GM10248 (cell line): ENCODE measurements around the gene TFDP2.
"Not testable (repeated sequence)": the region's sequence is repeated elsewhere in the genome, so short reads cannot be mapped to it uniquely, and the experiment has no call there.

Source experiments
- CTCF ChIA-PET: fragments of 300-600 bp; sonication (Branson Sonifier 250); formaldehyde crosslinking; extraction: SDS; loops from one replicate; lab custom pipeline; 2021; ENCODE audit warnings: antibody characterized with exemption; lab: Yijun Ruan, JAX
- POLR2A ChIA-PET: fragments of 350-650 bp; sonication (Branson Sonifier 250); formaldehyde crosslinking; extraction: SDS; loops from one replicate; lab custom pipeline; 2020; ENCODE audit warnings: antibody characterized with exemption; lab: Yijun Ruan, JAX
- DNase-seq: peaks from one replicate; pipeline ENCODE4 v3.0.0; 2012; ENCODE audit errors: extremely low spot score
- TF ChIP-seq, protein P1 (sequence below): IDR thresholded peaks from 2 replicates; pipeline ENCODE4 v1.5.1; 2012; ENCODE audit warnings: mild to moderate bottlenecking, low read depth; ENCODE audit errors: extremely low read depth, missing control alignments, control extremely low read depth

The TFDP2 gene

DNA sequence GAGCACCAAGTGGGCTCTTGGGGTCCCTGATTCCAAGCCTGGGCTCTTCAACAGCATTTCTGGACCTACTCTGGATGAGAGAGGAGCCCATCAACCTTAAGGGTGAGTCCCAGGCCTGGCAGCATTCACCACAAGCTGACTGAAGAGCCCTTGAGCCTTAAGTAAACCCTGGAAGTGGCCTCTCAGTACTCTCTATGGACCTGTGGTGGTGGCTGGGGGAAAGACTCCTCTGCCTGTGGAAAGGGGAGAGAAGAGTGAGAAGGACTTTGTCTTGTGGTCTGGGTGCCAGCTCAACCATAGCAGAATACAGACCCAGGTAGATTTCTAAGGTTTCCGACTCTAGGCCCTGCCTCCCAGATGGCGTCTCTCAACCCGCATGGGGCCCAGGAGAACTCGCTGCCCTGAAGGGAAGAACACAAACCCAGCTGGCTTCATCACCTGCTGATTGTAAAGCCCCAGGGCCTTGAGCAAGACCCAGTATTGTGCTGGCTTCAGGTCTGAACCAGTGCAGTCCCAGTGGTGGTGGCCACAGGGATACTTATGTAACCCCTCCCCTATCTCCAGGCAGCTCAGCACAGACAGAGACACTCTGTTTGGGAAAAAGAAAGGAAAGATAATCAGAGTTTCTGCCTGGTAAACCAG lies 71.4 kb downstream of the TFDP2 start:
- TF ChIP-seq, protein P1, sequence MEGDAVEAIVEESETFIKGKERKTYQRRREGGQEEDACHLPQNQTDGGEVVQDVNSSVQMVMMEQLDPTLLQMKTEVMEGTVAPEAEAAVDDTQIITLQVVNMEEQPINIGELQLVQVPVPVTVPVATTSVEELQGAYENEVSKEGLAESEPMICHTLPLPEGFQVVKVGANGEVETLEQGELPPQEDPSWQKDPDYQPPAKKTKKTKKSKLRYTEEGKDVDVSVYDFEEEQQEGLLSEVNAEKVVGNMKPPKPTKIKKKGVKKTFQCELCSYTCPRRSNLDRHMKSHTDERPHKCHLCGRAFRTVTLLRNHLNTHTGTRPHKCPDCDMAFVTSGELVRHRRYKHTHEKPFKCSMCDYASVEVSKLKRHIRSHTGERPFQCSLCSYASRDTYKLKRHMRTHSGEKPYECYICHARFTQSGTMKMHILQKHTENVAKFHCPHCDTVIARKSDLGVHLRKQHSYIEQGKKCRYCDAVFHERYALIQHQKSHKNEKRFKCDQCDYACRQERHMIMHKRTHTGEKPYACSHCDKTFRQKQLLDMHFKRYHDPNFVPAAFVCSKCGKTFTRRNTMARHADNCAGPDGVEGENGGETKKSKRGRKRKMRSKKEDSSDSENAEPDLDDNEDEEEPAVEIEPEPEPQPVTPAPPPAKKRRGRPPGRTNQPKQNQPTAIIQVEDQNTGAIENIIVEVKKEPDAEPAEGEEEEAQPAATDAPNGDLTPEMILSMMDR, result no peak
- ChIA-PET CTCF (interaction anchor here (0.9 to 2.2 kb wide), 4 partner anchors 10 to 17 kb away, joined by 3 to 6 read pairs (median 4); no protein-coding TSS in a partner anchor), POLR2A (no interaction called here)
- DNase-seq, result no peak

DNA sequence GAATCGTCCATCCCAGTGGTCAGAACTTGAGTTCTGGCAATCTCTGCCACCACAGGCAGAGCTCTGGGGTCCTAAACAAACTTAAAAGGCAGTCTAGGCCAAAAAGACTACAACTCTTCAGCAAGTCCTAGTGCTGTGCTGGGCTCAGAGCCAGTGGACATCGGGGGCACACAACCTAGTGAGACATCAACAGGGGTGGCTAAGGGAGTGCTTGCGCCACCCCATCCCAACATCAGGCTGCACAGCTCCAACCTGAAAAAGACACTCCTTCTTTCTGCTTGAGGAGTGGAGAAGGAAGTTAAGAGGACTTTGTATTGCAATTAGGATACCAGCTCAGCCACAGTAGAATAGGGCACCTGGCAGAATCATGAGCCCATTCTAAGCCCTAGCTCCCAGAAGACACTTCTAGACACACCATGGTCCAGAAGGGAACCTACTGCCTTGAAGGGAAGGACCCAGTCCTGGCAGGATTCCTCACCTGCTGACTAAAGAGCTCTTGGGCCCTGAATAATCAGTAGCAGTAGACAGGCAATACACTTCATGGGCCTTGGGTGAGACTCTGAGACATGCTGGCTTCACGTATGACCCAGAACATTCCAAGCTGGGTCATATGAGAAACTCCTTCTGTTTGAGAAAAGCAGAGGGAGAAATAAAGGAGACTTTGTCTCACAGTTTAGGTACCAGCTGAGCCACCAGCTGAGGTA lies 72.0 kb downstream of the TFDP2 start:
- DNase-seq, result no peak
- ChIA-PET CTCF (interaction anchor here (0.9 to 2.2 kb wide), 5 partner anchors 10 to 17 kb away, joined by 3 to 6 read pairs (median 4); no protein-coding TSS in a partner anchor), POLR2A (interaction anchor here (0.9 kb wide), 1 partner anchor 16 kb away, joined by 3 read pairs; no protein-coding TSS in a partner anchor)
- TF ChIP-seq, protein P1, result no peak

DNA sequence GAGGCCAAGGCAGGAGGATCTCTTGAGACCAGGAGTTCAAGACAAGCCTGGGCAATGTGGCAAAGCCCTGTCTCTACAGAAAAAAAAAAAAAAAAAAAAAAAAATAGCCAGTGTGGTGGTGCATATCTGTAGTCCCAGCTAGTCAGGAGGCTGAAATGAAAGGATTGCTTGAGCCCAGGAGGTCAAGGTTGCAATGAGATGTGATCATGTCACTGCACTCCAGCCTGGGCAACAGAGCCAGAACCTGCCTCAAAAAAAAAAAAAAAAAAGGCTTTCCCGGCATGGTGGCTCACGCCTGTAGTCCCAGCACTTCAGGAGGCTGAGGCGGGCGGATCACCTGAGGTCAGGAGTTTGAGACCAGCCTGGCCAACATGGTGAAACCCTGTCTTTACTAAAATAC lies 73.7 kb downstream of the TFDP2 start:
- POLR2A ChIA-PET, DNase-seq: not testable (repeated sequence)
- CTCF ChIA-PET, result interaction anchor here (1.0 to 1.1 kb wide), 2 partner anchors 12 to 14 kb away, joined by 3 read pairs; no protein-coding TSS in a partner anchor

DNA sequence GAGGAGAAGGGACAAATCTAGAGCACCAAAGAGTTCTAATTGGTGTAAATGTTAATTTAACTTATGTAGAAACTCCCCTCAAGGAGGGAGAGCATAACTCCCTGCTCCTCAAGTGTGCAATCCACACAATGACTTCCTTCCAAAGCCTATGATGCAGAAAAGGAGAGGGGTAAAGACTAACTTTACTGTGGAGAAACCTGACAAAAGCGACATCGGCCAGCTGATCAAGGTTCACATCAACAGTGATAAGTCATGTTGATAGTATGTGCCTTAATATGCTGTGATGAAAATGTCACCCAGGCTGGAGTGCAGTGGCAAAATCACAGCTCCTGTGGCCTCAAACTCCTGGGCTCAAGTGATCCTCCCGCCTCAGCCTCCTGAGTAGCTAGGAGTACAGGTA lies 76.5 kb downstream of the TFDP2 start:
- TF ChIP-seq, protein P1, result no peak
- ChIA-PET POLR2A (no interaction called here), CTCF (interaction anchor here (1.4 to 2.6 kb wide), 2 partner anchors 9 to 12 kb away, joined by 5 to 10 read pairs; no protein-coding TSS in a partner anchor)
- DNase-seq, result no peak

DNA sequence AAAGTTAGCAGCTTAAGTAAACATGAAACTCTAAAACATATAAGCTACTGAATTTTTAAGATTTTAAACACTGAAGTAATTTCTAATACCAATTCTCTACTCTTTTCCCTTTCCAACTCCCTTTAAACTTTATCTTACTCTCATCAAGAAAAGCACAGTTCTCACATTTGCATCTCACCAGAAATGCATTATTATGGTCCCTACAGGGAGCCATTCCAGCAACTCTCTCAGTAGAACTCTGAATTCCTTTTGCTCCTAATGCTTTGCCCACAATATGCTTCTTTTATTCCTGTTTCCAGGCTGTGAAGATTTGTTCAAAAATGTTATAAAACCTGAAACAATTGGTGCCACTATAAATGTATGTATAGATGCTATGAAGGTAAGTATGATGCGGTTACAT lies 83.4 kb downstream of the TFDP2 start:
- no peak for DNase-seq
- POLR2A ChIA-PET, result no interaction called here
- TF ChIP-seq, protein P1, result no peak
- CTCF ChIA-PET, result interaction anchor here (0.9 to 1.3 kb wide), 2 partner anchors 11 to 24 kb away, joined by 3 read pairs; no protein-coding TSS in a partner anchor

DNA sequence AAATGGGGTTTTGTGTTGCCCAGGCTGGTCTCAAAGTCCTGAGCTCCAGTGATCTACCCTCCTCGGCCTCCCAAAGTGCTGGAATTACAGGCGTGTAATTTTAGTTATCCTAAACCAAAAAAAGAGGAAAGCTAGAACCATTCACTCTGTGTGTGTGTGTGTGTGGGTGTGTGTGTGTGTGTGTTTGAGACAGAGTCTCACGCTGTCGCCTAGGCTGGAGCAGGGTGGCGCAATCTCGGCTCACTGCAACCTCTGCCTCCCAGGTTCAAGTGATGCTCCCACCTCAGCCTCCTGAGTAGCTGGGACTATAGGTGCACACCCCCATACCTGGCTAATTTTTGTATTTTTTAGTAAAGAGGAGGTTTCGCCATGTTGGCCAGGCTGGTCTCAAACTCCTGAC lies 84.0 kb downstream of the TFDP2 start:
- CTCF ChIA-PET, result interaction anchor here (0.9 to 1.3 kb wide), 2 partner anchors 12 to 24 kb away, joined by 3 read pairs; no protein-coding TSS in a partner anchor
- DNase-seq, result no peak
- POLR2A ChIA-PET, result no interaction called here
- TF ChIP-seq, protein P1, result no peak
